GM23248 (cell line): ENCODE results near the gene WDR70.

Experiments
- EZH2 ChIP-seq: fragments of 200-600 bp; sonication (generic); IDR thresholded peaks from 2 replicates; pipeline ENCODE4 v1.6.1; 2018; ENCODE audit warnings: antibody characterized with exemption, mild to moderate bottlenecking; ENCODE audit not compliant: insufficient read depth, poor library complexity, severe bottlenecking
- EZH2phosphoT487 ChIP-seq: fragments of 200-600 bp; sonication (generic); IDR thresholded peaks from 2 replicates; pipeline ENCODE4 v1.6.1; 2018; ENCODE audit warnings: antibody characterized with exemption, moderate library complexity, mild to moderate bottlenecking, low read depth; ENCODE audit not compliant: insufficient read depth

DNA sequence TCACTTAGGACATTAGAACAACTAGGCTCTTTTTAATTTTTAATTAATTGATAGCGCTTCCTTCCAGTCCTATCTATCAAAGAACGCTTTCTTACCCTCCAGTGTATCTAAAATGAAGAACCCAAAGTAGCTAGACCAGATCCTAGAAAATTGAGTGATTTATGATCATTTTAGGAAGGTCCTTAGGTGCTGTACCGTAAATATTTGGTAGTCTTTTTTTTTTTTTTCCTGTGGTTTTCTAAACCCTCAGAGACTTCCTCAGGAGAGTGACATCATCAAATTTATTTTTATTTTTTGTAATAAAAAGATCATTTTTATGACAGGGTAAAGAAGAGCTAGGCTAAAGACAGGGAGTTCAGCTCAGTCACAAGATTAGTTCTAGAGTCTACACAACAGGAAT lies 197.4 kb downstream of the WDR70 start:
- TF ChIP-seq EZH2 (no peak), EZH2phosphoT487 (no peak)
